GM21381 (cell line): ENCODE measurements around the gene LIPI.
"Not testable (repeated sequence)": the region's sequence is repeated elsewhere in the genome, so short reads cannot be mapped to it uniquely, and the experiment has no call there.

Source experiments
- ATAC-seq: cut with Tn5 transposase; IDR thresholded peaks from one replicate; pipeline ENCODE4 v1.9.1; 2021; ENCODE audit warnings: mild to moderate bottlenecking, moderate library complexity; ENCODE audit not compliant: unreplicated experiment

LIPI gene

DNA sequence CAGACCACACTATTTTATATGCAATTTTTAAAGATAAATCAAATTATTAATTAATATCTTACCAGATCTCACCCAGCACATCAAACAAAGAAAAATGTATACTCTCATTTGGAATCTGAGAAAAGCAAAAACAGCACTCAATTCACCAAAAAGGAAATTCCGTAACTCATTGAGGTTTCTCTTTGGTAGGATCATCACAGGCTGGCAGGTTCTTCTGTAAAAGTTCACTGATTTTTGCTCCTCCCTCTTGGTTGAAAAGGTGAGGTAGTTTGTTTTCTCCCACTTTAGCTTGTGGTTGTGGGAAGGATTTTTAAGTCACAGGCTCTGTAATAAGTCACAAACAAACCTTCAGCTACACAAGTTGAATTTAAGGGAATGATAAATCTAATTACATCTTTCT is at the start of gene LIPI:
LIPI (minus strand) TSS at position 218 of the 400 bp plus-strand sequence; CDS start at position 108, 110 bp downstream.
- no peak for ATAC-seq

DNA sequence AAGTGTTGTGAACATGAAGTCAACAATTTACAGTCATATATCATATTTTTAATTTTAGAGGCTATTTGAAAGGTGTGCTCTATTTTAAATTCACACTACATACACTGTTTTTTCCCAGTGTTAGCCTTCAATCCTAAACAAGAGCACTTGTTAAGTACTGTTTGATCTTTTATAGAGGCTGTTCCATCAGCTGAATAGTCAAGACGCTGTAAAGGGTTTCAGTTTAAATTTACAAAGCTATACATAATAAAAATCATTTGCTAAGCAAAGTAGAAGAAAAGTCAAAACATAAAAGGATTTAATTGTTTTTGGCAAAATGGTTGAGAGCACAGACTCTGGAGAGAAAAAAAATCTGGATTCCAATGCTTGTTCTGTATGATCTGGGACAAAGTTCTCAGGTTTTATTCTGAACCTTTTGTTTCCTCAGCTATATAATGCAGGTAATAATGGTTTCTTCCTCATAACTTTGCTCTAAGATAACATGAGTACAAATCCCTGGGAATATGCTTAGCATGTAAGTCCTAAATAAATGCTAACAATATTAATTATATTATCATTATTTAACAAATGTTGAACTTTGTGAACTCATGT is 49.5 kb upstream of the LIPI start:
- no peak for ATAC-seq

DNA sequence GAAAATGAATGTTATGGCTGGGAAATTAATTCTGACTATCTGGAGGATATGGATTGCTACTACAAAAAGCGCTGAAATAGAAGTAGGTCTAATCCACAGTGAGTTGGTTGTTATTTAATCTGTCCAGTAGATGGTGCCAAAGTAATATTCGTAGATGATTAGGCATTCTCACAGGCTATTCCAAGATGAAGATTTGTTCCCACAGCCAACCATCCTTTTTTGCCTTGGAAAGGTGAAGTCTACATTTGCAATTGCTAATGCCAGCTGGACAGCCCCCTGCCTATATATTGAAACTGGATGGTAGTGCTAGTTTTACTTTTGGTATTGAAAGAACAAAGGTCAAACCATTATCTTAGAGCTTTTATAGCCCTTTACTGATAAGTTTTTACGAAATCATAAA is 49.0 kb upstream of the LIPI start:
- ATAC-seq = no peak

DNA sequence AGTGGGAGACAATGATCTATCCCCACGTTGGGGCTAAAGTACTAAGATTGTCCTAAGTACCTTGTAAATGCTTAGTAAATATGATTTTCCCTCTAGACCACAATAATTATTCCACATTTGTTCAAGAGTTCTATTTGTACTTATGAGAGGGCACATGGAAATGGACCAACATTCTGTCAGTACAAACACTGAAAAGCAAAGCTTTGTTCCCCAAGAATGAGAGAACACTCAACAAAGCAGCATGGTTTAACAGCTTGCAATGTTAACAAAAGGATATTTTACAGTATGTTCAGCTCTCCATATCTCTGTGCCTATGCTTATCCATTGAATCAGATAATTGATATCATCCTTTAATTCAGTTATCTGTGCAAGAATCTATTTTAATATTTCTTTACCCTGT is 40.6 kb upstream of the LIPI start:
- ATAC-seq = no peak

DNA sequence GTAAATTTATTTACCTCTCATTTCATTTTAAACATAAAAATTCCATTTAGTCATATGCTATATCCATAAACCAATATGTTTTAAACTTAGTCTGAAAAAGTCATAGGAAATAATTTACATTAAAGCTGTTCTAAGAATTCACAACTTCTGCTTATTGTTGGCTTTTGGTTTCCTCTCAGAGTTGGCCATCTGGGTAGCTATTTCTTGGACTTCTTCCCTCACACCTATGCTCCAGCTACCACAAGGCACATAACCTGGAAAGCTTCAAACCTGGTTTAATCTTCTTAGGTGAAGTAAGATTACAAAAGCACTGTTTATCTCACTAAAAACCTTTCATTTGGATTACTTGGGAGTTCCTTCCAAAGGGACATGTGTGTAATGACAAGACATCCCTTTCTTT is 35.0 kb upstream of the LIPI start:
- no peak for ATAC-seq

DNA sequence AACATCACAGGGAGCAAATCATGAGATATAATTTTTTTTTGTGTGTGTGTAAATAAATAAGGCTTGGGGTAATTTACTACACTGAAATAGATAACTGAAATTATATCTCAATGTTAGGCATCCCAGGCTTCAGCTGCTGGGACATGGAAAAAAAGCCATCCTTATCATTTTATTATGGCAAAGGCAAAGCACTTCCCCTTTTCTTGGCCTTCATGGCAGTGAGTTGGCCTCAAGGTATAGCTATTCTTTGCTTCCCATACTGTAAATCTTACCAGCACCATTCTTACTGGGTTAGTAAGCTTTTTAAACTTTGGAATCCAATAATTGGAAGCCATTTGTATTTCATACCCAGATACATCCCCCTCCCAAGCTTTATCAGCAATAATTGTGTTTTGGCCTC is 34.2 kb upstream of the LIPI start:
- ATAC-seq = no peak

DNA sequence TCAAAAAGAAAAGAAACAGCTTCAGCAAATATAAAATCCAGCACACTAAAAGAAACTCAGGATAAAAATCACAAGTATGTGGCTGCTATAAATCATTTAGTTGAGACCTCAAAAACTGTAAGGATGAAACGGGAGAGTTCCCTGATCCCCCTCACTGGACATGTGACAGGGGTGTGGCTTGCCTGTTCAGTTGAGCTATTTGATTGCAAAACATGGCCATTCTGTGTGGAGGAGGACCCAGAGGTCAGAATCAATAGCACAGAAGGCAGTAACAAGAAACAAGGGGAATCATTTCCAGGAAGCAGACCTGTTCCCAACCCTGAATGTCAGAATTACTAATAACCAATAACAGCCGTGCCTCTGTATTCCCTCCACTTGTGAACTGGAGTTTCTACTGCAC is 33.1 kb upstream of the LIPI start:
- no peak for ATAC-seq

DNA sequence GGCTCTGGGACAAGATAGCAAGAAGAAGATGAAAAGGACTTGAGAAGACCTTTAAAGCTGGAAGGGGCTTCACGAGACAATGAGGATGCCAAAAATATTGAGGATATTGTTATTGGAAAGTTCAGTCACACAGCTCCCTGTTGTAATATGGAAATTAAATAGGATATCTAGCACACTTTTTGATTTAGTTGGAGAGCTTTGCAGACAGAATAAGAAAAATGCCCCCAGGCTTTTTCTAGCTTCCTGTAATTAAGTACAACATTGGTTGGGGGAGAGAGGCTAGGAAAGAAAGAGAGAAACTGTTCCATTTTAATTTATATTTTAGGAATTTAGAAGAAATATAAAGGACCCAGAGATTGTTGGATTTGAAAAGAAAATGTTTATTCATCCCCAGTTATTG is 32.7 kb upstream of the LIPI start:
- ATAC-seq = no peak

DNA sequence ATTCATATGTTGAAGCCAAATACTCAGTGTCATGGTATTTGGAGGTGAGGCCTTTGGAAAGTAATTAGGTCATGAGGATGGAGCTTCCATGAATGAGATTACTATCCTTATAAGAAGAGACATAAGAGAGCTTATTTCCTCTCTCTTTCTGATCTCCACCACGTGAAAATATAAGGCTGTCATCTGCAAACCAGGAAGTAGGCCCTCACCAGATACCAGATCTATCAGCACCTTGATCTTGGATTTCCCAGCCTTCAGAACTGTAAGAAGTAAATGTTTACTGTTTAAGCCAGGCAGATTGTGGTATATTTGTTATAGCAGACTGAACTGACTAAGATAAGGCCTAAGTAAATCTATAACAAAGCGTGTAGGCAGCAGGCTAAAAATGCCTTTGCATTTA is 30.5 kb upstream of the LIPI start:
- ATAC-seq = no peak

DNA sequence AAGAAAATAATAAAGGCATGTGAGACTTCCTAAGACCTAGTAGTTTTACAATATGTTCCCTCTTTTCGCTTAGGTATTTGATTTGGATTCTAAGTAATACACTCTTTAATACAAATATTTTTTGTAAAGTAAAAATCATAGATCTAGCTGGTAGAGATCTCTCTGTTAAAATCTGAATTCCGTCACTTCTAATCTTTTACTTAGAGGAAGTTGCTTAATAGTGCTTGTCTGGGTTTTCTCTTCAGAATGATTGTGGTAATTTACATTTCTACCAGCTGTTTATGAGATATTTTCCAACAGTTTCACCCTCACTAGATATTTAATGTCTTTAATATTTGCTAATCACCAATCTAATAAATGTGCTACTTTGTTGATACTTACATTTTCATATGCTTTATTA is 28.5 kb upstream of the LIPI start:
- ATAC-seq = no peak

DNA sequence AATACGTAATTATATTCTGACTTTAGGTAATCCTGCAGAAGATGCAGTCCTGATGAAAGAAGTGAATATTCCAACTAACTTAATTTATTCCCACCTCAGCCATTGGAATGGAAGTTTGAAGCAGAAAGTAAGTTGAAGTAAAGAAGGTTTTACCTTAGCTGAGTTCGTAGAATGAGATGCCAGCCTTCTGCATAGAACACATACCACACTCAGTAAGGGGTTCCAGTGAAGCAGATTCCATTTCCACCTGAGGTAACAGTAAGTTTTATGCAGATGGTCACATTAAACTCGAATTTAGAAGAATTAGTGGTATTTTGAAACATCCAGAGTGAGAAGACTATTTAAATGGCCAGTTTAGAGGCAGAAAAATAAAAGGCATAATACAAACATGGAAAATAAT is 25.4 kb upstream of the LIPI start:
- no peak for ATAC-seq

DNA sequence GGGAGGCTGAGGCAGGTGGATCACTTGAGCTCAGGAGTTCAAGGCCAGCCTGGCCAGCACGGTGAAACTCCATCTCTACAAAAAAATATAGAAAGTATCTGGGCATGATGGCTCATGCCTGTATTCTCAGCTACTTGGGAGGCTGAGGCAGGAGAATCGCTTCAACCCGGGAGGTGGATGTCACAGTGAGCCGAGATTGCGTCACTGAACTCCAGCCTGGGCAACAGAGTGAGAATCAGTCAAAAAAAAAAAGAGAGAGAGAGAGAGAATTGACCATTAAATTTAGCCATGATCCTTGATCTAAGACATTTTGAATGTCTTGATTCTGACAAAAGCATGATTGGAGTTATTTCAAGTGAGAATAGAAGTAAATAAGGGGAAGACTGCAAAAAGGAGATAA is 24.3 kb upstream of the LIPI start:
- no peak for ATAC-seq

DNA sequence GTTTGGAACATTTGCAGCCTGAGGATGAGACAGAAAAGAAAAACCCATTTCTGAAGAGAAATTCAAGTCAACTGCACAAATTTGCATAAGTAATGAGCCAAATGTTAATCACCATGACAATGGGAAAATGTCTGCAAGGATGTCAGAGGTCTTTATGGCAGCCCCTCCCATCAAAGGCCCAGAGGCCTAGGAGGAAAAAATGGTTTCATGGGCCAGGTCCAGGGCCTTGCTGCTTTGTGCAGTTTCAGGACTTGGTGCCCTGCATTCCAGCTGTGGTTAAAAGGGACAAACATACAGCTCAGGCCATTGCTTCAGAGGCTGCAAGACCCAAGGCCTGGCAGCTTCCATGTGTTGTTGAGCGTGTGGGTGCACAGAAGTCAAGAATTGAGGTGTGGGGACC is 18.6 kb upstream of the LIPI start:
- no peak for ATAC-seq

DNA sequence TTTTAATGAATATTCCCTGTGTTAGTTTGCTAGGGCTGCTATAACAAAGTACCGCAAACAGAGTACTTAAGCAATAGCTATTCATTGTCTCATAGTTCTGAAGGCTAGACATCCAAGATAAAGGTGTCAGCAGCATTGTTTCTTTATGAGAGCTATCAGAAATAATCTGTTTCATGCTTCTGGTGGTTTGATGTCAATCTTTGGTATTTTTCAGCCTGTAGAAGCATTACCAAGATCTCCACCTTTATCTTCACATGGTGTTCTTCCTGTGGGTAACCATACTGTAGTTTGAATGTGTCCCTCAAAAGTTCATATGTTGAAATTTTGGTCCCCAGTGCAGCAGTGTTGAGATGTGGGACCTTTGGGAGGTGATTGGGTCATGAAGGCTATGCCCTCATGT is 12.6 kb upstream of the LIPI start:
- ATAC-seq = no peak

DNA sequence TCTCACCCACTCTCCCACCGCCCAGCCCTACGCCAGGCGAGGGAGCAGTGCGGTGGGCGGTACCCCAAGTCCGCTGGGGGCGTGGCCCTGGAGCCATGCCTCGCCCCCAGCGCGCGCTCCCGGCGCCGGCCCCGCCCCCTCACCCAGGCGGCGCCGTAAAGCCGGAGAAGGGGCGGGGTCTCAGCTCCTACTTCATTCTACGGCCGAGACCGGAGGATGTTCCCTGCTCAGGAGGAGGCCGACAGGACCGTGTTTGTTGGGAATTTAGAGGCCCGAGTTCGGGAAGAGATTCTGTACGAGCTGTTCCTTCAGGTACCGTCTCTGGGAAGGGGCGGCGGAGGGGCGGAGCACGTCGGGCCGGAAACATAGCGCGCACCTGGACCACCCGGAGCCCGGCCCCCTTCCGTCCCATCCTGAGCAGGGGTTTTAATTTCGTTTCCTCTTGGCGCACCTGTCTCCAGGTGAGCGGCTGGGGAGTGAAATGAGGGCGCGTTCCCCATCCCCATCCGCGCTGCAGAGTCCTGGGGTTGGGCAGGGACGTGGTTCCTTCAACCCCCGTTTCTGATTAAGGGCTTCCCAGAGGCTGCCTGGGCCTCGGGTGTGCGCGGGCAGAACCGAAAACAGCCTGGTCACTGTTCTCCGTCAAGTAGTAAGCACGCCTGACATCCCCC is 5.4 kb upstream of the LIPI start, which contains the start of gene RBM11:
RBM11 (plus strand) TSS at position 187 of the 671 bp plus-strand sequence; CDS start at position 217, 30 bp downstream.
- peak; percentile 96 for ATAC-seq

DNA sequence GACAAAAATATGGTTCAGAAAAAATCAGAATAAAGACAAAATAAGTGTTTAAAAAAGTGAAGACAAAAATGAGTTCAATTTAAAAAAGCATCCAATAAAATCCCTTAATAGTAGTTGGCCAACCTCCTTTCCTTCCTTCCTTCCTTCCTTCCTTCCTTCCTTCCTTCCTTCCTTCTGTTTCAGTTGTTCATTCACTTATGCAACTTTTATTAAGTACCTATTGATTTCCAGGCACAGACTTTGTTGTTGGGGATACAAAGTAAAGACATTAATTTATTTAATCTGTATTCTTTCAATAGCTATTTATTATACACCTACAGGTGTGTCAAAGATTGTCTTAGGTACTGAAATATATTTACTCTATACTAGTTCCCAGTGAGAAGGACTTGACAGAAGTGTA is 2.4 kb upstream of the LIPI start:
- ATAC-seq = no peak

DNA sequence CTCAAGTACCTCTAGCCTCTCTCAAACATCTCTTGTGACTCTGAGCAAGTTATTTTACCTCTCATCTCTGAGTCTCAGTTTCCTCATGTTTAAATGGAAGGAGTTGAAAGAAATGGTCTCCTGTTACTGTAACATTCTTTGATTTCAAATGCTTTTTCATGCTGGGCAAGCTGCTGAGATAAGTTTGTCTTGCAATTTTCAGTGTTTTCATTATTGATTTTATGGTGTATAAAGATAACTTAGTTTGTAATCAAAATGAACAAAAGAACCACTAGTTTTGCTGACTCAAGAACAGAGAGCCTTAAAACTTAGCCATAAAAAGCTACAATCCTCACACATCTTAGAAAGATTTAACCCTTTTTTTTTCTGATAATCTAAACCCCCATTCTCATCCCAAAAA is 4.5 kb downstream of the LIPI start:
- ATAC-seq = no peak

DNA sequence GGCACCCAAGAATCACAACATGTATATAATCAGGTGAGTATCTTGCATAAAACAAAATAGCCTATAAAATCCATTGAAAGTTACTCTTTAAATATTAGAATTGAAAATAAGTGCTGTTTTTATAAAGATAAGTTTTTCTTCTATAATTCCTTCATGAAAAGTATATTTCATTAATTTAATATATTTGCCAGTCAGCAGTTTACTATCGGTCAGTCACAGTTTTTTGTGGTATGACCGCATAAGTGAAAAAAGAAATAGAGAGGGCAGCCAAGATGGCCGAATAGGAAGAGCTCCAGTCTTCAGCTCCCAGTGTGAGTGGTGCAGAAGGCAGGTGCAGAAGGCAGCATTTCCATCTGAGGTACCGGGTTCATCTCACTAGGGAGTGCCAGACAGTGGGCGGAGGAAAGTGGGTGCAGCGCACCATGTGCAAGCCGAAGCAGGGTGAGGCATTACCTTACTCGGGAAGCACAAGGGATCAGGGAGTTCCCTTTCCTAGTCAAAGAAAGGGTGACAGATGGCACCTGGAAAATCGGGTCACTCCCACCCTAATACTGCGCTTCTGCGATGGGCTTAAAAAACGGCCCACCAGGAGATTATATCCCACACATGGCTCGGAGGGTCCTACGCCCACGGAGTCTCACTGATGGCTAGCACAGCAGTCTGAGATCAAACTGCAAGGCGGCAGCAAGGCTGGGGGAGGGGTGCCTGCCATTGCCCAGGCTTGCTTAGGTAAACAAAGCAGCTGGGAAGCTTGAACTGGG is 44.1 kb downstream of the LIPI start:
- not testable (repeated sequence) for ATAC-seq

DNA sequence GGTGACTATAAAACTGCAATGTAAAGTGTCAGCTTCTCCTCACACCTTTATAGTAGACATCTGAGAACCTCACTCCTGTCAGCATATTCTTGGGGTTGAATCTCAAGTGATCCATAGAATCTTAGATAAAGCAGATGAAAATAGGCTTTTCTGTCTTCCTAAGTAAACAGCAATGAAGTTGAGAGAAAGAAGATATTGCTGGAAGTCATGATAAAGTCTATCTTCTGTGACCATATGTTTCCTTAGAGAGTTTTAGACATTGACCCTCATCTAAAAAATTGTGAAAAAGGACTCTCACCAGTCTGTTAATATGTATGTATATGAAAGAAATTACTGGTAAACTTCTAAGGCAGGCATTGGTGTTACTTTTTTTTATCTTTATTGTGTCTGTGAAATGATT is 66.8 kb downstream of the LIPI start:
- ATAC-seq = no peak

DNA sequence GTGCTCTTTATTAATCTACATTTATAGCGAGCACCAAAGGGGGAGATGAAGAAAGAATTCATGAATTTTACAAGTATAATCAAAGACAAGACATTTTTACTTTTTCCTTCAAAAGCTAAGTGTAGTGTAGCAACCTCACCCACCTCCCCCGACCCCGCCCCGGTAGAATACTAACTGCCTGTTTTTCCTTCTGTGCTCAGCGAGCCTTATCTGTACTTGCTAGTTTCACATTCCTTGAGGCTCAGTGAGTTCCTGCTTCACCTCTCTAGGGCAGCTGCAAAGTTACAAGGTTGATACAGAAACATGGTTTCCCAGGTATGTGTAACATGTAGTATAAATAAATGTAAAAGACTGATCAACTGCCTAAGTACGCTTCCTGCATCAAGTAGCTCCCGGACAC is 86.5 kb downstream of the LIPI start:
- no peak for ATAC-seq

DNA sequence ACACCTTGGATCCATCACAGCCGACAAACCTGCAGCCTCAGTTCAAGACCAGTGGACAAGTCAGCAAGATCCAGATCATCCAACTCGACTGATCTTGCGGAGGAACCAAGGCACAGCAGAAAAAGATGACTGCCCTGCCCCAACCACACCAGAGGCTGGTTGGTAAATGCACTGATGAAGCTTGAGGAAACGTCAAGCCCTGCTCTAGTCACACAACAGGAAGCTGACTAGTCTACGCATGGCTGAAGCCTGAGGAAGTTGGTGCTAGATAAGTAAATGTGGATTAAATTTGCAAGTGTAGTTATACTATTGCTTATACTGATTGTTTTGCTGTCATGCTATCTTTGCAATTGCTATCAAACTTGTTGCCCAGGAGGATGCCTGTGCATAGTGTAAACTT is 89.0 kb downstream of the LIPI start:
- ATAC-seq = no peak

DNA sequence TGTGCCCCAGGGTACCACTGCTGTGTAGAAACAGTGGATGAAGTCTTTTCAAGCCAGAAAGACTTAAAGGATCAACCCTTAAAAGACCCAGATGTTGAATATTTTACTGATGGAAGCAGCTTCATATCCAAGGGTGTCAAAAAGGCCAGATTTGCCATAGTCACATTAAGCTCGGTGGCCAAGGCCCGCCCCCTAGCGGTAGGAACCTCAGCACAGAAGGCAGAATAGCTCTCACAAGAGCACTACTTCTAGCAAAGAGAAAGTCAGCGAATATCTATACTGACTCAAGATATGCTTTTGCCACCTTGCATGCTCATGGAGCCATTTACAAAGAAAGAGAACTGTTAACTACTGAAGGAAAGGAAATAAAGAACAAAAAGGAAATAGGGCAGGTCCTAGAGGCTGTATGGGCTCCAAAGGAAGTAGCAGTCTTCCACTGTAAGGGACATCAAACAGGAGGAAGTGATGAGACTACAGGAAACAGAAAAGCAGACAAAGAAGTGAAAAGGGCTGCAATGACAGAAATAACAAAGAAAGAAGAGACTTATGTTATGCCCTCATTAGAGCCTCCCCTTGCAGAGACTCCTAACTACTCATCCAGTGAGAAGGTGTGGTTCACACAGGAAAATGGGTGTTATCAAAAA is 90.5 kb downstream of the LIPI start:
- ATAC-seq = peak; percentile 43
